ENCODE results near the gene BPGM. TPM values are rescaled to one million over a fixed set of nuclear protein-coding genes. Genes with fewer than 3 reads are reported as not detected.

BPGM gene
- polyA plus RNA-seq, 1 of the 3 experiments (the other 2 are of a cell fraction) = 12.4 TPM

GRCh38 chr7:134636008-134636449, 10.6 kb upstream of the BPGM start:
- no peaks in the 10 kb centered on the region for H3K27me3 ChIP-seq (ENCODE audit: insufficient read depth)
- H2AFZ ChIP-seq (ENCODE audit: low read depth) = no peak overlapping the region
- ChIA-PET CTCF (interaction anchor here (0.8 to 6.1 kb wide), 5 partner anchors 11 to 318 kb away, joined by 3 to 64 read pairs (median 9); partner anchors contain the start of gene BPGM), POLR2A (interaction anchor here (0.6 kb wide), 1 partner anchor 23 kb away, joined by 3 read pairs; no protein-coding TSS in a partner anchor)
- no peak for TF ChIP-seq ZBTB33 (IDR thresholded peaks at IDR 0.05; ENCODE audit: borderline replicate concordance, low read depth)
- no peak for TF ChIP-seq NFIC (IDR thresholded peaks at IDR 0.05; ENCODE audit: borderline replicate concordance)
- TF ChIP-seq GATA2 (CRISPR knock-in tag; IDR thresholded peaks at IDR 0.05) = no peak
- TF ChIP-seq RFX5 (IDR thresholded peaks at IDR 0.05; ENCODE audit: low read length) = no peak
- TF ChIP-seq TAF1 (IDR thresholded peaks at IDR 0.05; ENCODE audit: borderline replicate concordance, low read depth, low read length) = no peak
- no peaks in the 10 kb centered on the region for H3K4me1 ChIP-seq (ENCODE audit: control insufficient read depth in 1 of 2, insufficient read depth in 2 of 2, low read depth in 1 of 2, low read length in 1 of 2)
- no peak overlapping the region for H3K27ac ChIP-seq (ENCODE audit: low read depth in 2 of 2, low read length in 1 of 2)
- no peak overlapping the region for H3K9ac ChIP-seq
- DNase-seq = no peak
- no peaks in the 10 kb centered on the region for H3F3A ChIP-seq (replicated peaks; ENCODE audit: insufficient read depth)
- no peaks in the 10 kb centered on the region for H3K9me2 ChIP-seq
- H3K4me3 ChIP-seq (ENCODE audit: low read depth in 2 of 2, low read length in 1 of 2) = no peak overlapping the region
- H4K20me1 ChIP-seq (ENCODE audit: insufficient read depth) = no peaks in the 10 kb centered on the region
- no peaks in the 10 kb centered on the region for H3K36me3 ChIP-seq (replicated peaks in 1 of 2; ENCODE audit: control insufficient read depth in 1 of 2, insufficient read depth in 2 of 2, low read length in 1 of 2)
- WGBS (ENCODE audit: low lambda C conversion rate) = 51% methylated on average over 2 of the region's 2 CpGs
- H3K4me2 ChIP-seq = no peak overlapping the region
- H3K79me2 ChIP-seq (ENCODE audit: insufficient read depth) = no peaks in the 10 kb centered on the region
- H3K9me3 ChIP-seq = no peaks in the 10 kb centered on the region

GRCh38 chr7:134637441-134637840, 9.2 kb upstream of the BPGM start:
- Histone ChIP-seq H3K4me3 (ENCODE audit: low read depth in 2 of 2, low read length in 1 of 2) (no peak overlapping the region), H3K4me1 (ENCODE audit: control insufficient read depth in 1 of 2, insufficient read depth in 2 of 2, low read depth in 1 of 2, low read length in 1 of 2) (no peaks in the 10 kb centered on the region), H3K9me2 (no peaks in the 10 kb centered on the region), H3K79me2 (ENCODE audit: insufficient read depth) (no peaks in the 10 kb centered on the region), H2AFZ (ENCODE audit: low read depth) (no peak overlapping the region), H3K9ac (no peak overlapping the region), H3K36me3 (replicated peaks in 1 of 2; ENCODE audit: control insufficient read depth in 1 of 2, insufficient read depth in 2 of 2, low read length in 1 of 2) (no peaks in the 10 kb centered on the region), H3K4me2 (no peak overlapping the region), H3K27ac (ENCODE audit: low read depth in 2 of 2, low read length in 1 of 2) (no peak overlapping the region), H3F3A (replicated peaks; ENCODE audit: insufficient read depth) (no peaks in the 10 kb centered on the region), H4K20me1 (ENCODE audit: insufficient read depth) (no peaks in the 10 kb centered on the region), H3K9me3 (no peaks in the 10 kb centered on the region), H3K27me3 (ENCODE audit: insufficient read depth) (no peaks in the 10 kb centered on the region)
- no peak for DNase-seq
- ChIA-PET CTCF (interaction anchor here (1.6 kb wide), 1 partner anchor 9 kb away, joined by 7 read pairs; the partner anchor contains the start of gene BPGM), POLR2A (no interaction called here)
- WGBS (ENCODE audit: low lambda C conversion rate) = 70% methylated on average over 4 of the region's 4 CpGs
- TF ChIP-seq RCOR1 (IDR thresholded peaks at IDR 0.05; ENCODE audit: low read length) = no peak
- TF ChIP-seq FOSL2 (IDR thresholded peaks at IDR 0.05; ENCODE audit: borderline replicate concordance, low read depth) = no peak
- TF ChIP-seq CTCF (IDR thresholded peaks at IDR 0.05) = no peak
- no peak for TF ChIP-seq FOXM1 (IDR thresholded peaks at IDR 0.05; ENCODE audit: low read depth)
- TF ChIP-seq TCF12 (IDR thresholded peaks at IDR 0.05) = no peak
- TF ChIP-seq CHD2 (IDR thresholded peaks at IDR 0.05; ENCODE audit: low read length, partially characterized antibody) = no peak
- no peak for TF ChIP-seq USF1 (IDR thresholded peaks at IDR 0.05; ENCODE audit: borderline replicate concordance, low read depth)
- TF ChIP-seq USF2 (IDR thresholded peaks at IDR 0.05; ENCODE audit: borderline replicate concordance, low read depth, low read length) = no peak
- TF ChIP-seq RAD21 (IDR thresholded peaks at IDR 0.05; ENCODE audit: low read length) = no peak
- TF ChIP-seq EZH2phosphoT487 (IDR thresholded peaks at IDR 0.05; ENCODE audit: borderline replicate concordance, low read depth) = no peak
- TF ChIP-seq POLR2AphosphoS5 (IDR thresholded peaks at IDR 0.05; ENCODE audit: low read depth, low read length) = no peak
- TF ChIP-seq YY1 (IDR thresholded peaks at IDR 0.05; ENCODE audit: low read depth) = no peak
- TF ChIP-seq EP300 (IDR thresholded peaks at IDR 0.05; ENCODE audit: borderline replicate concordance in 1 of 2, low read depth in 1 of 2, low read length in 1 of 2) = no peak

All from SK-N-SH (cell line).